K562 (cell line): ENCODE data around the gene CD93. TPM values are rescaled to one million over a fixed set of nuclear protein-coding genes. Genes with fewer than 3 reads are reported as not detected.
A peak's percentile ranks its signal among the peaks of the same experiment; 100 is the strongest.

Experiments
- ATAC-seq: fragments of 200-7000 bp; cut with Tn5 transposase; 3 replicates; pipeline ENCODE4 v1.9.1; 2020; ENCODE audit warnings: moderate library complexity
- BruUV-seq: library from RNA; stranded (reverse); fragments of 400-500 nt; replicated peaks from 2 replicates; lab custom pipeline; 2021; lab: Mats Ljungman, UMichigan
- CTCF ChIA-PET: fragments of 300-600 bp; formaldehyde crosslinking; extraction: SDS; loops from one replicate; lab custom pipeline; 2021; ENCODE audit warnings: low intra/inter-chr PET ratio; lab: Yijun Ruan, JAX
- POLR2A ChIA-PET: fragments of 300-600, 350-650 bp; sonication (Branson Sonifier 250); formaldehyde crosslinking; extraction: SDS; loops from one replicate; lab custom pipeline; 2021; ENCODE audit warnings: antibody characterized with exemption, inconsistent platforms; lab: Yijun Ruan, JAX
- DNase-seq, 4 experiments: peaks; one replicate each; pipeline versions ENCODE4 v3.0.0 to v3.0.0-alpha.2; 2011 to 2018; ENCODE audit warnings: low spot score in 3 of 4, mixed read lengths in 3 of 4; ENCODE audit errors: extremely low read depth in 1 of 4
- FAIRE-seq: peaks from 2 replicates; lab custom pipeline; 2011; peaks lifted over from hg19 to GRCh38; lab: Jason Lieb, UNC
- H2AFZ ChIP-seq: 2 replicates; pipeline ENCODE4 v1.6.0; 2011; ENCODE audit warnings: low read depth, low read length, control low read depth, inconsistent platforms
- H3K27ac ChIP-seq: fragments of 200-600 bp; 3 replicates; pipeline ENCODE4 v1.8.0; 2011; ENCODE audit warnings: low read depth, mild to moderate bottlenecking, control low read depth, inconsistent platforms, low read length, moderate library complexity, mixed read lengths; ENCODE audit errors: extremely low read depth
- H3K27me3 ChIP-seq, 2 experiments: fragments of 300-600 bp in 1 of 2; 2 replicates in 1 of 2; 3 replicates in 1 of 2; pipeline versions ENCODE4 v1.6.0 to v1.8.0; 2011; ENCODE audit warnings: inconsistent platforms in 2 of 2, low read length in 2 of 2, mild to moderate bottlenecking in 1 of 2, mixed read lengths in 1 of 2, moderate library complexity in 1 of 2; ENCODE audit not compliant: control insufficient read depth in 2 of 2, insufficient read depth in 2 of 2
- H3K36me3 ChIP-seq: fragments of 300-600 bp; 3 replicates; pipeline ENCODE4 v1.8.0; 2011; ENCODE audit warnings: mild to moderate bottlenecking, low read length, inconsistent platforms; ENCODE audit not compliant: control insufficient read depth, insufficient read depth
- H3K4me1 ChIP-seq, 2 experiments: fragments of 200-600 bp in 1 of 2; replicated peaks in 1 of 2; 2 replicates in 1 of 2; 3 replicates in 1 of 2; pipeline versions ENCODE4 v1.5.1 to v1.8.0; 2011; ENCODE audit warnings: inconsistent platforms in 2 of 2, low read length in 2 of 2, mild to moderate bottlenecking in 1 of 2, mixed read lengths in 1 of 2, moderate library complexity in 1 of 2; ENCODE audit not compliant: control insufficient read depth in 2 of 2, insufficient read depth in 2 of 2
- H3K4me2 ChIP-seq: 2 replicates; pipeline ENCODE4 v1.6.1; 2011; ENCODE audit warnings: low read length, control low read depth, inconsistent platforms, mixed read lengths; ENCODE audit not compliant: insufficient read depth
- H3K4me3 ChIP-seq: fragments of 200-600 bp; sonication (generic), shearing (Covaris generic); 2 replicates; pipeline ENCODE4 v1.5.1; 2016; ENCODE audit warnings: control low read depth, inconsistent platforms
- H3K79me2 ChIP-seq: fragments of 200-600 bp; 3 replicates; pipeline ENCODE4 v1.8.0; 2011; ENCODE audit warnings: low read length, inconsistent platforms; ENCODE audit not compliant: control insufficient read depth, insufficient read depth
- H3K9ac ChIP-seq, 2 experiments: 2 replicates each; pipeline versions ENCODE4 v1.6.0 to v1.6.1; 2011; ENCODE audit warnings: low read depth in 2 of 2, low read length in 2 of 2, control low read depth in 1 of 2, inconsistent platforms in 1 of 2, mild to moderate bottlenecking in 1 of 2, mixed read lengths in 1 of 2; ENCODE audit not compliant: insufficient read depth in 1 of 2
- H3K9me1 ChIP-seq: one replicate; pipeline ENCODE4 v1.6.0; 2011; ENCODE audit warnings: inconsistent platforms, mild to moderate bottlenecking, low read length, moderate library complexity; ENCODE audit not compliant: control insufficient read depth, insufficient read depth
- H3K9me3 ChIP-seq: replicated peaks from 2 replicates; pipeline ENCODE4 v1.5.1; 2011; ENCODE audit warnings: low read depth, low read length, inconsistent platforms; ENCODE audit not compliant: control insufficient read depth, insufficient read depth
- H4K20me1 ChIP-seq: replicated peaks from 2 replicates; pipeline ENCODE4 v1.6.1; 2011; ENCODE audit warnings: low read length, inconsistent platforms, mixed read lengths; ENCODE audit not compliant: control insufficient read depth, insufficient read depth
- CBFA2T3 ChIP-seq: fragments of 450-650 bp; IDR thresholded peaks from 2 replicates; pipeline ENCODE4 v1.6.1; 2017
- GTF2F1 ChIP-seq: IDR thresholded peaks from 2 replicates; pipeline ENCODE4 v1.6.1; 2011; ENCODE audit warnings: low read depth, low read length, improper control_type of control experiment
- HNRNPUL1 ChIP-seq: fragments of 200-400 bp; formaldehyde crosslinking; IDR thresholded peaks from 2 replicates; pipeline ENCODE4 v1.6.1; 2017; ENCODE audit warnings: low read length
- KDM2B ChIP-seq: fragments of 250-450 bp; sonication (Bioruptor Pico); IDR thresholded peaks from 2 replicates; pipeline ENCODE4 v1.8.0; 2021; ENCODE audit warnings: mild to moderate bottlenecking, moderate library complexity
- MBD2 ChIP-seq: sonication (generic); IDR thresholded peaks from 2 replicates; pipeline ENCODE4 v1.6.1; 2016; ENCODE audit warnings: low read depth, borderline replicate concordance
- MGA ChIP-seq: fragments of 450-650 bp; IDR thresholded peaks from 2 replicates; pipeline ENCODE4 v1.6.1; 2016; ENCODE audit warnings: mild to moderate bottlenecking, moderate library complexity
- NELFE ChIP-seq: IDR thresholded peaks from 2 replicates; pipeline ENCODE4 v1.6.1; 2011; ENCODE audit warnings: mild to moderate bottlenecking; ENCODE audit not compliant: insufficient read depth, insufficient read length
- SIN3A ChIP-seq, 2 experiments: fragments of 150-350 bp in 1 of 2; IDR thresholded peaks; 2 replicates each; pipeline ENCODE4 v1.6.1; 2011 to 2016; ENCODE audit warnings: borderline replicate concordance in 2 of 2, low read depth in 2 of 2, low read length in 2 of 2, mild to moderate bottlenecking in 2 of 2, moderate library complexity in 2 of 2; ENCODE audit not compliant: control insufficient read depth in 1 of 2
- ZKSCAN8 ChIP-seq: fragments of 200-800 bp; sonication (Bioruptor generic); IDR thresholded peaks from 2 replicates; pipeline ENCODE4 v1.6.1; 2016; ENCODE audit warnings: missing genetic modification characterization, missing compliant biosample characterization
- ZNF395 ChIP-seq: fragments of 200-800 bp; sonication (Bioruptor generic); IDR thresholded peaks from 2 replicates; pipeline ENCODE4 v1.6.1; 2017; ENCODE audit warnings: missing genetic modification characterization, missing compliant biosample characterization
- WGBS: fragments of 100-300 bp; shearing (Covaris generic); methylation state at CpG from one replicate; pipeline ENCODE4 v1.1.6; 2016; ENCODE audit warnings: low coverage, mixed read lengths; ENCODE audit not compliant: insufficient coverage; ENCODE audit errors: missing lambda C conversion rate; 5-methylcytosine and 5-hydroxymethylcytosine counted together
- in situ Hi-C: fragments of 300-500 bp; cut with MboI; formaldehyde crosslinking; loops from 4 replicates; pipeline ENCODE4 v1.15.0; 2018; ENCODE audit warnings: inconsistent platforms, mixed read lengths
- intact Hi-C: fragments of 100-400 bp; cut with micrococcal nuclease; formaldehyde crosslinking; loops from 2 replicates; pipeline ENCODE4 v1.14.2; 2022
- polyA plus RNA-seq, 8 experiments: library from polyadenylated mRNA; depleted of rRNA in 4 of 8; stranded (reverse) in 5 of 8; unstranded in 3 of 8; fragments of >200 nt; fragmentation: Nextera tagmentation in 2 of 8; fragmentation: Illumina TruSeq in 1 of 8; extraction: Ambion mirVana in 2 of 8; extraction: Trizol in 1 of 8; gene quantifications; 2 replicates each; pipeline versions ENCODE4 v1.2.1 to v1.2.3, GENCODE V29; 2011 to 2014; ENCODE audit warnings: inconsistent platforms in 1 of 8, missing spikeins in 1 of 8
- total RNA-seq, 7 experiments: library from RNA; depleted of rRNA in 6 of 7; stranded (reverse); fragments of >200 nt in 6 of 7; fragmentation: Illumina TruSeq in 2 of 7; extraction: Trizol in 2 of 7; gene quantifications; 2 replicates each; pipeline versions ENCODE4 v1.2.1 to v1.2.3, GENCODE V29; 2011 to 2021; ENCODE audit warnings: low replicate concordance in 1 of 7

CD93 gene
- total and polyA plus RNA-seq, 9 of the 15 experiments (the other 6 are each of a cell fraction or from before 2014, with no cell fraction given): 0.03 to 0.20 (median 0.05) TPM

- no peaks in the 10 kb centered on the region for H3K36me3 ChIP-seq
- ATAC-seq (no peak), DNase-seq (no peak), FAIRE-seq (no peak)
- H3K79me2 ChIP-seq: no peaks in the 10 kb centered on the region
- no peaks in the 10 kb centered on the region for H3K9me3 ChIP-seq
- POLR2A ChIA-PET: interaction anchor here (1.3 kb wide), 1 partner anchor 12 kb away, joined by 6 read pairs; no protein-coding TSS in a partner anchor
- H3K27me3 ChIP-seq: no peaks in the 10 kb centered on the region
- peak overlapping the region in 1 of 2 experiments; percentile 43; a peak in 1 of 4 replicates for H3K9ac ChIP-seq
- H3K27ac ChIP-seq: no peak overlapping the region
- no peak overlapping the region for H3K4me3 ChIP-seq
- CTCF ChIA-PET: no interaction called here
- H3K4me2 ChIP-seq: no peak overlapping the region
- no peaks in the 10 kb centered on the region for H3K9me1 ChIP-seq
- intact Hi-C loops: no loop called here
- no peak overlapping the region for H2AFZ ChIP-seq
- no peaks in the 10 kb centered on the region for H4K20me1 ChIP-seq
- 70% methylated on average over 7 of the region's 9 CpGs for WGBS
- no TSS peak for BruUV-seq
- H3K4me1 ChIP-seq: peaks cover 39 to 57% of the 10 kb centered on the region in 2 experiments
- in situ Hi-C loops: no loop called here
- TF ChIP-seq KDM2B (CRISPR knock-in tag) (no peak), ZNF395 (CRISPR knock-in tag) (no peak), SIN3A (IDR thresholded peaks at IDR 0.05; ENCODE audit: borderline replicate concordance in 2 of 2, control insufficient read depth in 1 of 2, low read depth in 2 of 2, low read length in 2 of 2) (no peak), GTF2F1 (no peak), CBFA2T3 (no peak), MGA (no peak), ZKSCAN8 (no peak), HNRNPUL1 (no peak), NELFE (no peak), MBD2 (no peak)
Observed at GRCh38 chr20:23118766-23119165, 32.6 kb upstream of the CD93 start.
